GM23248 (cell line): Measurements from ENCODE around the gene YDJC.

ENCODE experiments used
- EZH2 ChIP-seq: fragments of 200-600 bp; sonication (generic); IDR thresholded peaks from 2 replicates; pipeline ENCODE4 v1.6.1; 2018; ENCODE audit warnings: antibody characterized with exemption, mild to moderate bottlenecking; ENCODE audit not compliant: insufficient read depth, poor library complexity, severe bottlenecking
- EZH2phosphoT487 ChIP-seq: fragments of 200-600 bp; sonication (generic); IDR thresholded peaks from 2 replicates; pipeline ENCODE4 v1.6.1; 2018; ENCODE audit warnings: antibody characterized with exemption, moderate library complexity, mild to moderate bottlenecking, low read depth; ENCODE audit not compliant: insufficient read depth

GRCh38 chr22:21650280-21650679 lies 20.5 kb upstream of the YDJC start:
- TF ChIP-seq EZH2, result no peak
- TF ChIP-seq EZH2phosphoT487, result no peak
